GM06990 (cell line): ENCODE measurements around the gene APAF1.
A peak's percentile ranks its signal among the peaks of the same experiment; 100 is the strongest.

Experiments used
- DNase-seq: peaks from one replicate; pipeline ENCODE4 v3.0.0-alpha.2; 2011; ENCODE audit not compliant: insufficient read length; ENCODE audit errors: extremely low read depth
- H3K27me3 ChIP-seq: replicated peaks from 2 replicates; pipeline ENCODE4 v1.6.0; 2011; ENCODE audit warnings: low read length; ENCODE audit not compliant: control insufficient read depth, insufficient read depth
- H3K36me3 ChIP-seq: 2 replicates; pipeline ENCODE4 v1.5.1; 2011; ENCODE audit warnings: low read length; ENCODE audit not compliant: control insufficient read depth, insufficient read depth
- H3K4me3 ChIP-seq: replicated peaks from 2 replicates; pipeline ENCODE4 v1.5.1; 2011; ENCODE audit warnings: low read depth, mild to moderate bottlenecking, control low read depth, low read length
- CTCF ChIP-seq: IDR thresholded peaks from 2 replicates; pipeline ENCODE4 v1.5.1; 2011; ENCODE audit warnings: low read length, control low read depth, mild to moderate bottlenecking, inconsistent platforms; ENCODE audit not compliant: insufficient read depth, poor library complexity, severe bottlenecking

APAF1 gene

GRCh38 chr12:98721204-98721702, 76.2 kb downstream of the APAF1 start:
- H3K4me3 ChIP-seq = no peak overlapping the region
- DNase-seq = no peak
- no peaks in the 10 kb centered on the region for H3K27me3 ChIP-seq
- no peak for TF ChIP-seq CTCF
- peaks cover 1% of the 10 kb centered on the region for H3K36me3 ChIP-seq

GRCh38 chr12:98724384-98725155, 79.5 kb downstream of the APAF1 start:
- H3K36me3 ChIP-seq = peaks cover 6% of the 10 kb centered on the region
- no peak for TF ChIP-seq CTCF
- no peak overlapping the region for H3K4me3 ChIP-seq
- no peak for DNase-seq
- no peaks in the 10 kb centered on the region for H3K27me3 ChIP-seq

- Histone ChIP-seq H3K27me3 (no peaks in the 10 kb centered on the region), H3K36me3 (peaks cover 6% of the 10 kb centered on the region), H3K4me3 (no peak overlapping the region)
- peak; percentile 52 for TF ChIP-seq CTCF
- DNase-seq = no peak
Measured at GRCh38 chr12:98725476-98726247, 80.6 kb downstream of the APAF1 start.

- TF ChIP-seq CTCF = no peak
- H3K27me3 ChIP-seq = no peaks in the 10 kb centered on the region
- DNase-seq = no peak
- H3K36me3 ChIP-seq = peaks cover 10% of the 10 kb centered on the region
- H3K4me3 ChIP-seq = no peak overlapping the region
Measured at GRCh38 chr12:98727196-98727595, 82.1 kb downstream of the APAF1 start.

GRCh38 chr12:98730412-98730811, 85.3 kb downstream of the APAF1 start:
- H3K36me3 ChIP-seq = peaks cover 10% of the 10 kb centered on the region
- no peak for DNase-seq
- H3K27me3 ChIP-seq = no peaks in the 10 kb centered on the region
- TF ChIP-seq CTCF = no peak
- H3K4me3 ChIP-seq = no peak overlapping the region
